SIG-M5 (cell line): ENCODE measurements around the gene KLF13.

ENCODE experiments used
- DNase-seq: peaks from one replicate; lab custom pipeline; 2025; lab: John Stamatoyannopoulos, UW

KLF13 gene

DNA sequence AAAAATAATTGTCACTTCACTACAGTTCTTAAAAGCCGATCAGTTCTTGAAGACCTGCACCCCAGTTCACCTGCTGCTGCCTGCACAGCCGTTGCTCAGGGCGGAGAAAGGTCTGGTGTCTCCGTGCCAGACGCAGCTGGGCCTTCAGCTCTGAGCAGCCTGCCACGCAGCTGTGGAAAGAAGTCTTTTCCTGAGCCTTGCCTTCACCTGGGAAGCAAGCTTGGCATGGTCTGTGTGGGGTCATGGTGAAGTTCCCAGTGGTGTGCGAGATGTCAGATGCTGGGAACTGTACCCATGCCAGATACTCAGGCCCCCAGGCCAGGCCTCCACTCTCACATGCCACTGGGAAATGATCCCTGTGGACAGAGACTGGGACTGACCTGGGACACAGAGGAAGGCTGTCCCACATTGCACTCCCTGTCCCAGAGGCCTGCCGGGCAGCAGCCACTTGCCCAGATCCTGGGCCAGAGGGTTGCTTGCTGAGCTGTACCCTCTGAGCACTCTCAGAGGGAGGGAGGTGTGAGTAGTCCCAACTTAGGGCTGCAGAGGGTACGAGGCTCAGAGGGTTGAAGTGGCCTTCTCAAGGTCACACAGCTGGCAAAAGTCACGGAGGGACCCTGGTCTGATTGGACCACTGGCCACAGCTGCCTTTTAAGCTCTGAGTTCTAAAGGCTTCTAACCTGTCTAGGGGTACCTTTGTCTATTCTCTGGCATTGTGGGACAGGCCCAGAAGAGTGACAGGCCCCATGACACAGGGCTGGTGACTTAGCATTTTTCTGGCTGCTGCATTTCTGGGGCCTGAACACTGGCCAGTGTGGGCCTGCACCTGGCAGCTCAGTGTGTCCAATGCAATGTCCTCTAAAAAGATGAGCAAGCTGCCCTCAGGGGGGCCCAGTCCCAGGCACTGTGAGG, 55.4 kb downstream of the KLF13 start:
- no peak for DNase-seq

DNA sequence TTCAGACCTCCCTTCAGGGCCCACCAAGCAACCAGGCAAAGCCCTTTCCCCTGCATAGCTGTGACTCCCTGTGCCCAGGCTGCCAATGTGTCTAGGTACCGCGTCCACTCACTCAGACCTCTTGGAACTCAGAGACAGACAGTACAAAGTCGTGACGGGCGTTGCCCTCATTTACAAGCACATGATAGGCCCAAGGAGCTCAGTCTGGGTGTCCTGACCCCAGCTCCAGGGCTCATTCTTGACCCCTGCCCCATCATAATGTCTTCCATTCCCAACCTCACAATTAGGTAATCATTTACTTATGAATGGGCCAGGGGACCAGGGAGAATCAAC, 56.0 kb downstream of the KLF13 start:
- DNase-seq = no peak

DNA sequence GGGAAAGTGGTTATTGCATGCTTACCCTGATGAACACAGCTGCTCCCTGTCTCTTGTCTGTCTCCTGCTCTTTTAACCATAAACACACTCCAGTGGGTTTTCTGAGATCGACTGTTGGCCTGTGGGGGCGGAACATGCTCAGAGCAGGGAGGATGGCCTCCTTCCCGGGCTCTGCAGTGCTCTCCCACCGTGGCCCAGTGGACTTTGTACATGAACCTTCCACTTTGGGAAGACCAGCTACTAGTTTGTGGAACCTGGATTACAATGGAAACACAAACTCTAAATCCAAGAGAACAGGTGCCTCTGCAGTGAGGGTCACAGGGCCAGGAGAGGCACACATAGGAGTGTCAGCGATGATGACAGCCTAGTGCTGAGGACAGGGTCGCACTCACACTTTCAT, 56.5 kb downstream of the KLF13 start:
- DNase-seq = no peak

DNA sequence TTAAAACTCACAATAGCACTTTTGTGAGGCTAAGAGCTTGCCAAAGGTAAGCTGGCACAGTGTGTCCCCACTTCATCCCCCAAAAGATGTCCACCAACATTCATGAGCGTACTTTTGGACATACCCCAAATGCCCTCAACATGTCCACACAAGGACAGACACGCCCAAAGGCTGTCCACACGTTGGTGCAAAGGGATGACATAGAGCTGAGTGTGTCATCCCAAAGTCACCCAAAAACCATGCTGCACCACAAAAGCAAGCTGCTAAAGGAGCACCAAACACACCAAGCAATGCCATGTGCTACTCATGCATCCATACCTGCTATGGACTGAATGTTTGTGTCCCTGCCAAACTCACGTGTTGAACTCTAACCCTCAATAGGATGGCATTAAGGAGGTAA, 57.9 kb downstream of the KLF13 start:
- DNase-seq = no peak

- no peak for DNase-seq
Observed at GRCh38 chr15:31385736-31386135, 59.1 kb downstream of the KLF13 start.

GRCh38 chr15:31387092-31387478, 60.5 kb downstream of the KLF13 start:
- DNase-seq = no peak

- no peak for DNase-seq
Observed at GRCh38 chr15:31387479-31388118, 61.0 kb downstream of the KLF13 start.

- DNase-seq = no peak
Observed at GRCh38 chr15:31389576-31389975, 62.9 kb downstream of the KLF13 start.

DNA sequence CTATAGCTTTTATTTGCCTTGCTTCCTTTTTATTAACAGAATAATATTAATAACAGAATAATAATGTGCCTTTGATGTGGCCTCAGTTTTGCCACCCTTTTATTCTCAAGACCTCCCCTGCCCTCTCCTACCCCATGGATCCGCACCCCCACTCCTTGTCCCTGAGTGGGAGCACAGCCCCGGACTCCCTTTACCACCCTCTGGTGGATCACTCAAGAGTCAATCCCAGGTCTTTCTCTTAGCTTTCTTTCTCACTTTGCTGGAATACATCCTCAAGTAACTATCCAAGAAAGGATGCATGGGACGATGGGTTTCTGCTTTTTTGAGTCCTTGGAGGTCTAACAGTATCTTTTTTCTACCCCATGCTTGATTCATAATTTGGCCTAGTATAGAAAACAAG, 63.4 kb downstream of the KLF13 start:
- DNase-seq = no peak

- DNase-seq = no peak
Observed at GRCh38 chr15:31390777-31391486, 64.3 kb downstream of the KLF13 start.

DNA sequence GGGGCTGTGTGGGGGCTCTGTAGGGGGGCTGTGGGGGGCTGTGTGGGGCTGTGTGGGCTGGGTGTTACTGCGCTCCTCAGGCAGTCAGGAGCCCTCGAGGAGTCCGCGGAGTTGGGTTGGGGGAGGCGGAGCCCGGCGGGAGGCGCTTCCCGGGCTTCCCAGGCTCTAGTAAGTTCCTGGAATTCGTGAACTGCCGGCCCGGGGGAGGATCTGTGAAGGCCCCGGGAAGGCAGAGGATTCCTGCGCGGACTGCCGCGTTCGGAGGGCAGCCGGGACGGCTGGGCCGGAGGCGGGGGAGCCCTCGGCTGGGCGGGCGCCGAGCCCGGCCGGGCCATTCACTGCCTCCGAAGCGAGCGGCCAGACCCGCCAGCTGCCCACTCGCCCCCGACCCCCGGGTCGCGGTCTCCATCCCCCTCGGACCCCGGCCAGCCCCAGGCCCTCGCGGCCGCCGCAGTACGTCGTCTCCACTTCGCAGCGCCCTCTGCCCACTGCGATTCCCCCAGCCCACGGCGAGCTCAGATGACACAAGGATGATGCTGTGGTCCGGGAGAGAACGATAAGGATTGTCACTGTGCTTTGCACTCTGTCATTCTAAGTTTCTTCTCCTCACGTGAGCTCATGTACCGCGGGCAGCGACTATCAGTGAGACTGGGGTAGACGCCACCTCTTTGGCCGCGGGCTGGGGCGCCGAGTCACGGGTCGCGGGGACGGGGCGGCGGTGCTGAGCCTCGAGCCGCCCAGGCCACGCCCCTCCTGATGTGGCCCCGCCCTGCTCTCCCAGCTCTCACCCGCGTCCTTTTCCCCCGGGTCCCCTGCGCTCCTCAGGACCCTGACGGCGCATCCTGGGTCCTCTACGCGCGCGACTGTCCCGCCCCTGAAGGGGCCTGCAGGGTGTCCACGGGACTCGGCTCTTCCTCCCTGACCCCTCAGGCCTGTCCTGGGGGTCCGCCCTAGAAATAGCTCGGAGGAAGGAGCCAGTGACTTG, 65.3 kb downstream of the KLF13 start:
- DNase-seq = no peak

- DNase-seq = no peak
Observed at GRCh38 chr15:31392761-31393401, 66.2 kb downstream of the KLF13 start.

DNA sequence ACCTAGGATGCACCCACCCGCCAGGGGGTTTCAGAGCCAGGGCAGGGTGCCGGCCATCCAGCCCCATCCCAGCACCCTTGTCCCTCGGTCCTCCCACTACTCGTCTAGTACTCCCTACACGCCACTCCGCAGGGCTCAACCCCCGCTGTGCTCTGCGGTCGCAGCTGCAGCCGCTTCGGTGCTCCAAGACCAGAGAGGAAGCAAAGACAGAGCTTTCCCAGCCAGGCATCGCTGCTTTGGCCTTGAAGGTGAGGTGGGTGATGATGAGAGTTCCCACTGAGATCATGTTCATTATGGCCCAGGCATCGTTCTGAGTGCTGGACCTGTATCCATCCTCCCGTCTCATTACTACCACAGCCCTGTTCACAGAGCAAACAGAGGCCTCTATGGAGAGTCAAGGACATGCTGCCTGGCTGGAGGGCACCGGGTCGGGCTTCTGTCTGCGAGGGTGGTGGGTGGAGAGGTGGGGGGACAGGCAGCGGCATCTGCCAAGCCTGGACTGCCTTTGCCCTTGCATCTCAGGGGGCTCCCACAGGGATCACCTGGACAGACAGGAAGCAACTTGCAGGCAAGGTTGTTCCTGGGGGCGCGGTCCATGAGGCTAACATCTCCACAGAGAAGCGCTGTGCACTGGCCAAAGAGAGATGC, 66.9 kb downstream of the KLF13 start:
- DNase-seq = no peak

DNA sequence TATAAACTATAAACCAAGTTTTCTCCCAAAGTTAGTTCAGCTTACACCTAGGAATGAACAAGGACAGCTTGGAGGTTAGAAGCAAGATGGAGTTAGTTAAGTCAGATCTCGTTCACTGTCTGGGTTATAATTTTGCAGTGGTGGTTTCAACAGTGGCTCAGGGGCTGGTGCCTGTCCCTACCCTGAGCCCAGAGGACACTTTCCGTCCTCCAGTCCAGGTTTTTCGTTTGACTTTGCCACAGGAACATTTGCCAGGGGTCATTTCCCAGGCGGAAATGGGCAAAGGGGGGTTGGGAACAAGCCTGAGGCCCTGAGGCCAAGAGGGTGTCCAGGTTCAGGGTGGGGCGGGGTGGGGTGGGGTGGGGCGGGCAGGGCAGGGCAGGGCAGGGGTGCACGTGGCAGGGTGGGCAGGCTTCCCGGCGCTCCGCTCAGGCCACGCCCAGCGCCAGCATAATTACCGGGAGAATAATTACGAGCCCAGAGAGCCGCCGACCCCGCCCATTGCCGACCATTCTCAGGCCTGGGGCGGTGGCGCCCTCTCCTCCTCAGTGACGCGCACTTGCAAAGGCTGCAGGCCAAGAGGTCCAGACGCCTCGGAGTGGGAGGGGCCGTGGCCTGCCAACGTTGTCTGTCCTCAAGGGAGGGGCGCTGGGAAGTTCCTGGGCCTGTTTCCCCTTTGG, 70.4 kb downstream of the KLF13 start:
- no peak for DNase-seq

DNA sequence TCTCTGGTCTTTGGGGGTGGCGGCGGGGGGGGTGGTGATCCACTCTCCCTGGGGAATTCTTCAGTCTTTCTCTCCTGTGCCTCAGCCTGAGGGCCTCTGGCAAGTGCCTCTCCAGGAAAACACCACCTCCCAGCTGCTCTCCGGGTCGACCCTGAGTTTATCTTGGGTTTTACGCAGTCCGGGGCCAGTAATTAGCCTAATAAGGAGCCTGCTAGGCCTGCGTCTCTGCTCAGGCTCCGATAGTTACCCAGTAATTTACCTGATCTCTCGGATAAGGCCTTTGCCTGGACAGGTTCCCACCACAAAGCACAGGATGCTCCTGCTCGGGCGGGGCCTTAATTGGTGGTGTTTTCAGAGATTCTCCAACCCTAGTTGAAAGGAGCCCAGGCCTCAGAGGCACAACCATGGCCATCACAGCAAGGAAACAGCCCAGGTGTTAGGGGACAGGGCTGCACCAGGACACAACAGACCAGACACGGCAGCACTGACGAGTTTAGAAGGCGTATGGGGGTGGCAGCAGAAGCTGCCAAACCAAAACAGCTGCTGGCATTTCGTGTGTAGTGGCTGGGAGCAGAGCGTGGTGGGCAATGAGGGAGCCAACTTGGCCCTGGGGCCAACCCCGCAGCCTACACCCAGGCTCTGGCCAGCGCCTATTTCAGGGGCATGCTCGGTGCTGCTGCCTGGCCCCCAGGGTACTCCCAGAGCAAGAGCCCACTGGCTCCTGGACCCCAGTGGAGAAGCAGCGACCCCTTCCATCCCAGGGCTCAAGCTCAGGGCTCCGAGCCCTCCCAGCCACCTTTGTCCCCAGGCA, 71.4 kb downstream of the KLF13 start:
- DNase-seq = no peak

DNA sequence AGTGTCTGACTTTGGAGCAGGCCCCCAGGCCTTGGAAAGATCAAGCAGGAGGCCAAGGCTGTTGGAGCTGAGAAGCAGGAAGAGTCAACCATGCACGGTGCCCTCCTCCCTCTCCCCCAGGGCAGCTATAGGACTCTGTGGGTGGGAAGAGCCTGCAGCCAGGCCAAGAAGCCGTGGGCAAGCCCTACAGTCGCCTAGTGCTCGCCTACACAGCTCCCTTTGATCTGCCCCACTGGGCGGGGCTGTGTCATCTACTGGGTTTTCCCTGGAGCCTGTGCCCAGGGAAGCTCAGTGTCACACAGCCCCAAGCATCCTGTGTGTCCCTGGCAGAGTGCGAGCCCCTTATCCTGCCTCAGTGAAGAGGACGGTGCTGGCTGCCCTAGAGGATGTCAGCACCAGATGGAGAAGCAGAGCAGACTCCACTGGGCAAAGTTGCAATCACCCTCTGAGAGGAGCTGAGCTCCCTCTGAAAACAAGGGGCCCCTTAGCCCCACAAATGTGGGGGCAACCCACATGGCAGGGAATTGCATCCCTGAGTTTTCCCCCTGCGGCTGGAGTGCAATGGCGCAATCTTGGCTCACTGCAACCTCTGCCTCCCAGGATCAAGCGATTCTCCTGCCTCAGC, 72.2 kb downstream of the KLF13 start:
- DNase-seq = no peak

GRCh38 chr15:31399544-31400171, 73.0 kb downstream of the KLF13 start:
- DNase-seq = no peak

DNA sequence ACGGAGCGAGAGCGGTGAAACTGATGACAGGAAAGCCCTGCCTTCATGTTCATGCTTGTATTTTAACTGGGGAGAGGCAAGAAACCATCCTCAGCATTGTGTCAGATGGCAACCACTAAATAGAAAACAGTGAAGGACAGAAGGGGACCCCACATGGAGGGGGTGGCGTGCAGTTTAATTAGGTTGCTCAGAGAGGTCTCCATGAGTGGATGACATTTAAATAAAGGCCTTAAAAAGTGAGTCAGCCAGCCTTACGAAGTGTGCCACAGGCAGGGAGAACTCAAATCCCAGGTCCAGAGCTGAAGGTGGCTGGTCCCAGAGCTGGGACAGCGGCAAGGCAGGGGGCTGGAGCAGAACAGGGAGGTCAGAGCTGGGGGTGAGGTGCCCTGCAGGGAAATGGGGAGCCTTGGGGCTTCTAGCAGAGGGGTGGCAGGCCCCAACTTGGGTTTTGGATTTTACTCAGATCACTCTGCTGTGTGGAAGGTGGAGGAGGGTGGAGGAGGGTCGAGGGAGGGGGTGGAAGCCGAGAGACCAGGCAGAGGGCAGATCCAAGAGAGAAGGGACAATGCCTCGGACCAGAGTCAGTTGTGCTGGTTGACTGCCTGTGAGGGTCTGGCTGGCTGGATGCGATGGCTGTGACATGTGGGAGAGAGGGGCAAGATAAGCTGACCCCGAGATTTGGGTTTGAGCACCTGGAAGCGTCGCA, 73.7 kb downstream of the KLF13 start:
- DNase-seq = no peak
